ENCODE measurements around the gene OBSCN. TPM values are rescaled to one million over a fixed set of nuclear protein-coding genes. Genes with fewer than 3 reads are reported as not detected.

The OBSCN gene
- total RNA-seq, 1 experiment from 2014 or later, result 33.3 TPM

- Histone ChIP-seq H3T11ph (ENCODE audit: low read length) (no peak overlapping the region), H3K27me3 (ENCODE audit: insufficient read depth, low read length) (no peaks in the 10 kb centered on the region), H3K56ac (ENCODE audit: insufficient read length, low read depth, low read length) (no peak overlapping the region), H4K8ac (replicated peaks; ENCODE audit: insufficient read length, low read depth, low read length) (no peak overlapping the region), H4K5ac (ENCODE audit: insufficient read length, low read depth, low read length) (no peak overlapping the region), H4K20me1 (ENCODE audit: control insufficient read depth, insufficient read depth, insufficient read length) (no peaks in the 10 kb centered on the region), H2AFZ (ENCODE audit: low read length) (no peak overlapping the region), H2BK5ac (ENCODE audit: insufficient read length, low read length) (no peak overlapping the region), H3K4me2 (ENCODE audit: insufficient read depth, insufficient read length, low read length) (no peak overlapping the region), H3K23me2 (ENCODE audit: insufficient read length, low read depth, low read length, poor library complexity, severe bottlenecking) (no peaks in the 10 kb centered on the region), H3K23ac (ENCODE audit: insufficient read length, low read depth, low read length) (no peak overlapping the region), H4K91ac (ENCODE audit: insufficient read length, low read depth, low read length) (no peak overlapping the region), H3K79me2 (ENCODE audit: insufficient read depth, low read length) (0 out of 2 replicates have a peak, but pooled peaks cover 1% of the 10 kb centered on the region), H2BK12ac (ENCODE audit: insufficient read length, low read depth, low read length) (no peak overlapping the region), H3K9me3 (ENCODE audit: control insufficient read depth, low read depth, low read length) (no peaks in the 10 kb centered on the region), H2BK120ac (ENCODE audit: low read depth, low read length, poor library complexity, severe bottlenecking) (no peak overlapping the region), H3K18ac (ENCODE audit: insufficient read length, low read depth, low read length) (no peak overlapping the region), H2BK20ac (ENCODE audit: low read depth, low read length, poor library complexity, severe bottlenecking) (no peak overlapping the region), H2BK15ac (ENCODE audit: low read depth, low read length) (no peak overlapping the region), H3K14ac (ENCODE audit: insufficient read depth, low read length) (no peak overlapping the region; the same call in 1 of the 2 replicates), H3K79me1 (ENCODE audit: insufficient read depth, low read depth, low read length, poor library complexity, severe bottlenecking) (no peaks in the 10 kb centered on the region), H3K4ac (ENCODE audit: low read depth, low read length) (no peak overlapping the region), H2AK5ac (ENCODE audit: insufficient read length, low read length) (no peak overlapping the region), H3K4me1 (ENCODE audit: insufficient read depth, low read length) (no peaks in the 10 kb centered on the region), H3K27ac (ENCODE audit: insufficient read length, low read depth, low read length) (no peak overlapping the region), H3K9ac (ENCODE audit: extremely low read depth, insufficient read length, low read length) (no peak overlapping the region)
- Mint-ChIP-seq H3K36me3 (ENCODE audit: insufficient read depth in 1 of 3, low read depth in 3 of 3) (no peaks in the 10 kb centered on the region; a peak in 1 of 7 replicates), H3K27ac (no peak overlapping the region), H3K4me3 (no peak overlapping the region), H3K9me3 (no peaks in the 10 kb centered on the region), H3K4me1 (no peaks in the 10 kb centered on the region), H3K27me3 (ENCODE audit: low read depth) (no peaks in the 10 kb centered on the region; the same call in none of the 2 replicates)
- DNase-seq, result no peak
- no CpG with 5 or more reads among the region's 5 CpGs for WGBS (ENCODE audit: extremely low coverage, insufficient read length, low lambda C conversion rate)
- TF ChIP-seq, protein P1, sequence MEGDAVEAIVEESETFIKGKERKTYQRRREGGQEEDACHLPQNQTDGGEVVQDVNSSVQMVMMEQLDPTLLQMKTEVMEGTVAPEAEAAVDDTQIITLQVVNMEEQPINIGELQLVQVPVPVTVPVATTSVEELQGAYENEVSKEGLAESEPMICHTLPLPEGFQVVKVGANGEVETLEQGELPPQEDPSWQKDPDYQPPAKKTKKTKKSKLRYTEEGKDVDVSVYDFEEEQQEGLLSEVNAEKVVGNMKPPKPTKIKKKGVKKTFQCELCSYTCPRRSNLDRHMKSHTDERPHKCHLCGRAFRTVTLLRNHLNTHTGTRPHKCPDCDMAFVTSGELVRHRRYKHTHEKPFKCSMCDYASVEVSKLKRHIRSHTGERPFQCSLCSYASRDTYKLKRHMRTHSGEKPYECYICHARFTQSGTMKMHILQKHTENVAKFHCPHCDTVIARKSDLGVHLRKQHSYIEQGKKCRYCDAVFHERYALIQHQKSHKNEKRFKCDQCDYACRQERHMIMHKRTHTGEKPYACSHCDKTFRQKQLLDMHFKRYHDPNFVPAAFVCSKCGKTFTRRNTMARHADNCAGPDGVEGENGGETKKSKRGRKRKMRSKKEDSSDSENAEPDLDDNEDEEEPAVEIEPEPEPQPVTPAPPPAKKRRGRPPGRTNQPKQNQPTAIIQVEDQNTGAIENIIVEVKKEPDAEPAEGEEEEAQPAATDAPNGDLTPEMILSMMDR (conservative IDR thresholded peaks at IDR 0.05), result no peak
Measured at GRCh38 chr1:228177183-228177475, 30.7 kb upstream of the OBSCN start.

Measured in H9 (cell line).